GM13977 (cell line): ENCODE data around the gene ME2.
A peak's percentile ranks its signal among the peaks of the same experiment; 100 is the strongest.
"Not testable (repeated sequence)": the region's sequence is repeated elsewhere in the genome, so short reads cannot be mapped to it uniquely, and the experiment has no call there.

Experiments
- DNase-seq: peaks from one replicate; pipeline ENCODE4 v3.0.0; 2012; ENCODE audit warnings: low spot score
- CTCF ChIP-seq: IDR thresholded peaks from 2 replicates; pipeline ENCODE4 v1.5.1; 2012; ENCODE audit warnings: mild to moderate bottlenecking, control low read depth; ENCODE audit not compliant: insufficient read depth; ENCODE audit errors: extremely low read depth, missing control alignments
- in situ Hi-C: fragments of 300-500 bp; cut with MboI; formaldehyde crosslinking; loops from one replicate; pipeline ENCODE4 v1.12.0; 2022; ENCODE audit warnings: low sequenced_read_pairs, low pct_unique_long_range_greater_than_20kb, mixed read lengths, inconsistent platforms; ENCODE audit not compliant: unreplicated experiment

ME2 gene

GRCh38 chr18:50870138-50870845, 8.6 kb upstream of the ME2 start:
- in situ Hi-C loops: no loop called here
- no peak for TF ChIP-seq CTCF
- DNase-seq: no peak

- no peak for DNase-seq
- in situ Hi-C loops: no loop called here
- TF ChIP-seq CTCF: no peak
These were observed 7.1 kb upstream of the ME2 start for GRCh38 chr18:50871846-50872245.

GRCh38 chr18:50875966-50876536, 2.9 kb upstream of the ME2 start:
- no peak for DNase-seq
- no peak for TF ChIP-seq CTCF
- in situ Hi-C loops: no loop called here

- DNase-seq: no peak
- in situ Hi-C loops: no loop called here
- TF ChIP-seq CTCF: no peak
These were observed 1.2 kb upstream of the ME2 start for GRCh38 chr18:50877545-50878265.

- TF ChIP-seq CTCF: no peak
- DNase-seq: peak; percentile 45
- in situ Hi-C loops: no loop called here
These were observed 592 bp downstream of the ME2 start for GRCh38 chr18:50879302-50880118.

- peak; percentile 24 for DNase-seq
- TF ChIP-seq CTCF: no peak
- in situ Hi-C loops: no loop called here
These were observed 1.2 kb downstream of the ME2 start for GRCh38 chr18:50880119-50880465.

- DNase-seq, in situ Hi-C loops: not testable (repeated sequence)
These were observed 2.0 kb downstream of the ME2 start for GRCh38 chr18:50880944-50881343.
